Superior temporal gyrus (tissue), 1 donor: ENCODE results near the gene LAMTOR3.

ENCODE experiments used
- DNase-seq: peaks from one replicate; pipeline ENCODE4 v3.0.0-alpha.2; 2016; ENCODE audit errors: extremely low spot score

Gene LAMTOR3

DNA sequence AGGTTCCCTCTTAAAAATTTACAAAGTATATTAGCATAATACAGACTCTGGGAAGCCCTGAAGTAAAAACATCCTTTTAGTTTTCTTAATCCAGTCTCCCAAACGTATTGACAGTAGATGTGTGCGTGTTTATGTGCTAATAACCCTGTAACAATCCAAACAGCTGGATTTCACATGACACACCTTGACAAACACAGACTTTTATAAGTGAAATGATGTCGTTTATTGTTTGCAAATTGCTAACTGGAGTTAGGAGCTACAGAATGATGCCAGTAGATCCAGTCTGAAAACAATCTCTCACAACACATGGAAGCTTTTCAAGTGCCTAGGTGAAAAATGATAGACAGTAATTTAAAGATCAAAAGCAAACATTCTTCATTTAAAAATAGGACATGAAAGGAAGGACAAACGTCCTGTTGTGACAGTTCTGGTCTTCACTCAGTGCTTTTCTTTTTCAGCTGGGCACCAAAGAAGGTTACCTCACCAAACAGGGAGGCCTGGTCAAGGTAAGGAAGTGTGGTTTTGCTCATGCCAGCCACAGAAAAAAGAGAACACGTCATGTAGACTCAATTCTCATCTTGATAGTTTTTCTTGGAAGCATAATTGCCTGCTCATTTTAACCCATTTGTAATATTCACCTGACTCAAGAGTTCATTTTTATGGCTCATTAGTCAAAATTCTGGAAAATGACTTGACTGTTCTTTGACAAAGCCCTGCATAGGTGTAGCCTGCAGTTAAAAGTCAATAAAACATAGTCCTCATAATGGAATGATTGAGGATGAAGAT lies 32.9 kb downstream of the LAMTOR3 start:
- no peak for DNase-seq

GRCh38 chr4:99860521-99860920 lies 33.7 kb downstream of the LAMTOR3 start:
- DNase-seq: no peak

- no peak for DNase-seq
These were observed 34.6 kb downstream of the LAMTOR3 start for GRCh38 chr4:99859618-99860017.

DNA sequence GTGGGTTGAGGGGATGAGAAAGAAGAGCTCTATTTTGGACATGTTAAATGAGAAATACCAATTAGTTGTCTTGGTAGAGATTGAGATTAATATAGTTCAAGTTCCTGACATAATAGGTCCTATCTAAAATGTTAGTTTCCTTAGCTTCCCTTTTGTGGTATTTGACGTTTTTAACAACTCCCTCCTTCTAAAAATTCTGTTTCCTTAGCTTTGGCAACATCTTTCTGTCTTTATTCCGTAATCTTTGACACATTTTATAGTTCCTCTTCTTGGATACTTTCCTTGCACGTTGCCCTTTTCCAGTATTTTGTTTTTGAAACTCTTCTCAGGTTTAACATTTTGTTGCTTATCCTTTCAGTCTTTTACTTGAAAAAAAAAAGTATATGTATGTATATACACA lies 36.9 kb downstream of the LAMTOR3 start:
- DNase-seq: no peak

DNA sequence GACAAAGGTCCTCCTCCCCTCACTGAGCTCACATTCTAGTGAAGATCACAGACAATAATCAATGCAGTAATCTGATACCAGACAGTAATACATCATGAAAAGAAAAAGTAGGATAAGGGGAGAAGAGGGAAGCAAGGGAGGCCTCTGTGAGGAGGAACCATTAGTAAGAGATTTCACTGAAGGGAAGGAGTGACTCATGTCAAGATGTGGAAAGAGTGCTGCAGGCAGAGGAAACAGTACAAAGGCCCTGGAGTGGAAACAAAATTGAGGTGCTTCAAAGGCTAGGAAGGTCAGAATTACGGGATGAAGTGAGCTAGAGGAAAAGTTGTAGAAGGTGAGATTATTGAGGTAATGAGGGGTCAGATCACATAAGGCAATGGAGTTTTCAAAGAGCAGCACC lies 38.1 kb downstream of the LAMTOR3 start:
- no peak for DNase-seq

DNA sequence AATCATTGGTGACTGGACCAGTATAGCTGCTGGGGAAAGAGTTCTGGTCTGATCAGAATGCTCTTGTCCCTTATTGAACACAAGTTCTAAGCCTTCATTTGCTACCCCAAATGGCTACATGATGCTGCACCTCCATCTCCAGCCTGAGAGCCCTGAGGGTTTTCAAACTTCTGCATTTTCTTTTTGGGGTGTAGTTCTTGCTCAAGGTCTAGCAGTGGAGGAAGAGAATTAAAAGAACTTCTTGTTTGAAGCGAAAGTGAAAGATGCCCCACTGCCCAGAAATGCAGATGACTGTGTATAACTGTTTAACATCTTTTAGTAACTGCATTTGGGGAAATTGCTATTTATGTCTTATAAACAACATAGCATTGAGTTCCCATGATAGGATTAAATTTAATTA lies 38.5 kb downstream of the LAMTOR3 start:
- DNase-seq: no peak

- DNase-seq: no peak
These were observed 40.2 kb downstream of the LAMTOR3 start for GRCh38 chr4:99853999-99854398.

DNA sequence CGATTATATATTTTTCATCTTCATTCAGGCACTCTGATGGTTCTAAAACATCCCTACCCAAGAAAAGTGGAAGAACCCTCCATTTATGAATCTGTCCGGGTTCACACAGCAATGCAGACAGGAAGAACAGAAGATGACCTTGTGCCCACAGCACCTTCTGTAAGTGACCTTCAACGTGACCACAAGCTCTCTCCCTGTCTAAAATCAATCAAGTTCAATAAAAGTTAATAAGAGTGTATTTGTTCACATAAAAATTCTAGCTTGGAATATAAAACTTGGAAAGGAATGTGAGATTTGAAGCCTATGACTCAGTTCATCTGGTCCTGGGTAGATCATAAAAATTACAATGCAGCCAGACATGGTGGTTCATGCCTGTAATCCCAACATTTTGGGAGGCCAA lies 41.0 kb downstream of the LAMTOR3 start:
- no peak for DNase-seq

GRCh38 chr4:99852199-99852749 lies 42.0 kb downstream of the LAMTOR3 start:
- DNase-seq: no peak

DNA sequence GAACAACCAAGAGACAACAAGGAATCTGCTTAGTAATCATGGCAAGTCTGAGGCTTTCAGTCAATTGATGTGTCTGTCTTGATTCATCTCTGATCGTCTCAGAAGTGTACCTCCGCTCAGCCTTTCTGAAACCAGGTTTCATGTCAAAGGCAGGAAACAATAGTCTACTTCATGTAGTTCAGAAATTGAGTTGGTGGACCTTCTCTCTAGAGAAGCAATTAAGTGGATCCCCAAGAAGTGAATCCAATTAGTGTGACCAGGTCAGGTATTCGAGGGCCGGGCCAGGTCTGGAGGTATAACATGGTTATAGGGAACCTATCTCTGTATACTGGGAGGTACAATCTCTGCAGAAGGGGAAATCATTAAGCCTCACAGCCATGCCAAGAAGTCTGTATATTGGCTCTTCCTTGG lies 45.6 kb downstream of the LAMTOR3 start:
- DNase-seq: no peak

- no peak for DNase-seq
These were observed 46.8 kb downstream of the LAMTOR3 start for GRCh38 chr4:99847362-99847976.

- no peak for DNase-seq
These were observed 47.3 kb downstream of the LAMTOR3 start for GRCh38 chr4:99846891-99847290.

DNA sequence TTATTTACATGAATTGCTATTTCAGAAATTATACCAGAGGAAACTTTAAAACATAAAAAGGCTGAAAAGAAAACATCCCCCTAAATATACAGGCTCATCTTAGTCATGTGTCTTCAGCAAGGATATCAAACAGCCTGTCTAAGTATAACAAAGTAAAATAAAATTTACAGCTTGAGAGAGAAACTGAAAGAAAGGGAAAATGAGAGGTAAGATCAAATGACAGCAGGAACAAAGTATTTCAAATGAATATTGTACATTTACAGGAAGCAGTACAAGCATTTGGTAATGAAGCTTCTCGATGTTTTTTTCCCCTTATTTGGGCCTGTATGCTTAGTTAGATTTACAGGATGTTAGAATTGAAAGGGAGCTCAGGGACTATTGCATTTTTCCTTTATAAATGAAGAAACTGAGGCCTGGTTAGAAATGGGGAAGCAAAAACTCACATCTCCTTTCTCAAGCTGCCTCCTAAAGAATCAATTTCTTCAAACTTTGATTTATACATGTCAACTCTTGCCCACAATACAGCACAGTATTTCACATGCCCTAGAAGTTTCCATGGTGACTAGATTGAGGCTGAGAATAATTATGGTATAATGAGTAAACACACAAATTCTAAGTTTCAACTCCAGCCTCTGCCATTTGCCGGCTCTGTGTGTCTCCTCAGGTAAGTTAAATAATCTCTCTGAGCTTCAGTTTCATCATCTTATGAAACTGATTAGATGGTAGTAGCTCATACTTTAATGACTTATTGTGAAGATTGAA lies 48.3 kb downstream of the LAMTOR3 start:
- no peak for DNase-seq

GRCh38 chr4:99845179-99845578 lies 49.0 kb downstream of the LAMTOR3 start:
- no peak for DNase-seq

- no peak for DNase-seq
These were observed 50.2 kb downstream of the LAMTOR3 start for GRCh38 chr4:99844048-99844447.

DNA sequence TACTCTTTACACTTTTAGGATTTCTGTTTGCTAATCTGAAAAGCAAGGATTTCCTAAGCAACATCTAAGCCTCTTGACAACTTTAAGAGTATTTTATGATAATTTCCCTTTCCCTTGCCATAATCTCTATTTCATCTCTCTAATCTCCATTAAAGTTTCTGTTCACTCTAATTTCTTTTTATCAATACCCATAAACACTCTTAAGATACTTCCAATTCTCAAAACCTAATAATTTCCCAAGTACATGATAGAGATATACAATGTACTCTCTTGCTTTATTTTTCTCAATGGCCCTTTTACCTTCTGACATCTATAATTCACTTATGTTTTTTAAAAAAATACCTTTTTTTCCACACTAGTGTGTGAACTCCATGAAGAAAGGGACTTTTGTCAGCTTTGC lies 50.8 kb downstream of the LAMTOR3 start:
- DNase-seq: no peak

- no peak for DNase-seq
These were observed 53.1 kb downstream of the LAMTOR3 start for GRCh38 chr4:99841129-99841528.

DNA sequence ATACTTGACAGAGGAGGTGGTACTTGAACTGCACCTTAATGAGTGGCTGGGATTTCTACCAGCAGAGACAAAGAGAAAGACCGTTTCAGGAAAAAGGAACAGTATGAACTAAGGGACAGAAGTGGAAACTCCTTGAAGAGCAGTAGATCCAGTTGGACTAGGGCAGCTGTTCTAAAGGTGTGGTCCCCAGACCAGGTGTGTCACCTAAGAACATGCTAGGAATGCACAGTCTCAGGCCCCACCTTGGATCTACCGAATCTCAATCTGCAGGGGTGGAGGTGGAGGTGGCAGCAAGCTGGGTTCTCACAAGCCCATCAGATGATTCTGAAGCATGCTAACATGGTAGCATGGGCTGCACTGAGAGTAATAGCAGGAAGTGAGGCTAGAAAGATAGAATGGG lies 55.3 kb downstream of the LAMTOR3 start:
- DNase-seq: no peak

DNA sequence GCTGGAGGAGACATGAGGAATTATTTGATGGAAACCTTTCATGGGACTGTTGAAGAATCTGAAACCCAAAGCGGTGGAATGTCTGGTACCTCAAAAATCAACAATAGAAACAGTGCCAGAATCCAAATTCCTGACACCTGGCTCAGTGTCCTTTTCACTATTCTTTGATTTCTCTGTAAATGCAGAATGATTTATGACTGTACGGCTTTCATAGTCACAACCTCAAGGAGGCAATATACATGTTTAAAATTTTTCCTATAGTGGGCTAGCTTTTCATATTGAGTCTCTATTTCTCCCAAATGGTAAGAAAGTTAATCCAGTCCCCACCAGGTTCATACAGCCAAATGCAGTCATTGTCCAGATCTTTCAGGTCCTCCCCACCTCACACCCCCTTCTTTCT lies 58.3 kb downstream of the LAMTOR3 start:
- no peak for DNase-seq

GRCh38 chr4:99834569-99834968 lies 59.7 kb downstream of the LAMTOR3 start:
- DNase-seq: no peak

DNA sequence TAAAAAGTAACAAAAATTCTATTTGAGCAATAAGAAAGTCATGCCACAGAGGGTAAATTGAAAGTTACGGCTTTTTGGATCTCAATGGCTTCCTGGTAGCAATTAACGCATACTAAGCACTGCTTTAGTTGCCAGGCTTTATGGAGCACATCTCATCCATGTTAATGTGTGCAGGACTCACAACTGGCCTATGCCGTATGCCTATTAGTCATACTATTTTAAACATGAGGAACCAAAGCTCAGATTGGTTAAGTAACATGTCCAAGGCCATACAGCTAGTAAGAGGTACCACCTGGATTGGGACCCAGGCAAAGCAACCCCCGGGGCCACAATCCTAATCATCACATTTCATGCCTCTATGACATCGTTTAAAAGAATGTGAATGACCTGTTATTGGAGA lies 60.5 kb downstream of the LAMTOR3 start:
- no peak for DNase-seq

- DNase-seq: no peak
These were observed 61.5 kb downstream of the LAMTOR3 start for GRCh38 chr4:99832758-99833157.

DNA sequence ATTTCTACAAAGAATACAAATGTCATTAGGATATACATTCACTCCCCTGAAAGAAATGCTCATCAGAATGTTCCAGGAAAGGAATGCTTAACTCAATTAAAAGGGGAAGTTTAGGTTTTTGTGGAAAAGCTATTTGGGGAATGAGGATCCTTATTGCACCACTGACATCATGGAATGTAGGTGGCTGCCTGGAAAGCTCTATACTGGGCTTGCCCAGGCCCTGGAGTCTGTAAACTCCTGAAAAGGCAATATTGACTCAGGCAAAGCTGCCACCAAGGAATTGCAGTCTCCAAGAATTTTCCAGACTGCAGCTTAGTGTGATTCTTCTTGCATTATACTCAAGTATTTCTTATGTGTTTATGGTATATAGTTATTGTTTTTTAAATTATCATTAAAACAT lies 61.9 kb downstream of the LAMTOR3 start:
- DNase-seq: no peak
